Vagina (tissue), 2 donors: ENCODE measurements around the gene ERVMER34-1. TPM values are rescaled to one million over a fixed set of nuclear protein-coding genes. Genes with fewer than 3 reads are reported as not detected.

Experiments used
- DNase-seq, 2 donors: peaks; one replicate each; pipeline ENCODE4 v3.0.0-alpha.2; 2017; ENCODE audit errors: extremely low spot score in 2 of 2
- H3K27ac ChIP-seq: fragments of 200-600 bp; sonication (generic); one replicate; pipeline ENCODE4 v1.5.1; 2019
- H3K27me3 ChIP-seq: fragments of 200-600 bp; sonication (generic); one replicate; pipeline ENCODE4 v1.5.1; 2019
- H3K36me3 ChIP-seq, 2 donors: fragments of 200-600 bp; sonication (generic); one replicate each; pipeline ENCODE4 v1.5.1; 2017 to 2019
- H3K4me1 ChIP-seq: fragments of 200-600 bp; sonication (generic); one replicate; pipeline ENCODE4 v1.5.1; 2019
- H3K4me3 ChIP-seq, 2 donors: fragments of 200-600 bp; sonication (generic); 1 replicate in 1 of 2; 2 replicates in 1 of 2; pipeline ENCODE4 v1.5.1; 2016 to 2019
- H3K9me3 ChIP-seq: fragments of 200-600 bp; sonication (generic); one replicate; pipeline ENCODE4 v1.5.1; 2019
- POLR2A ChIP-seq, 2 donors: fragments of 450-650 bp; IDR thresholded peaks; one replicate each; pipeline ENCODE4 v1.6.1; 2017; ENCODE audit warnings: antibody characterized with exemption in 2 of 2, mild to moderate bottlenecking in 2 of 2, moderate library complexity in 2 of 2
- POLR2AphosphoS5 ChIP-seq, 2 donors: sonication (generic); formaldehyde crosslinking; IDR thresholded peaks; one replicate each; pipeline ENCODE4 v1.9.0; 2017; ENCODE audit warnings: antibody characterized with exemption in 2 of 2, mild to moderate bottlenecking in 2 of 2, low read depth in 1 of 2; ENCODE audit not compliant: insufficient read depth in 1 of 2
- intact Hi-C: fragments of 100-400 bp; cut with DNase I; formaldehyde crosslinking; loops from one replicate; pipeline ENCODE4 v1.15.1; 2023
- total RNA-seq: library from RNA; depleted of rRNA; stranded (reverse); fragments of >200 nt; gene quantifications from one replicate; pipeline ENCODE4 v1.2.3, GENCODE V29; 2016
- TF ChIP-seq, protein P1 (sequence below), 3 experiments: fragments of 450-650 bp in 2 of 3; fragments of 200-600 bp in 1 of 3; sonication (generic) in 1 of 3; IDR thresholded peaks; one replicate each; pipeline ENCODE4 v1.5.1; 2017 to 2019; ENCODE audit warnings: antibody characterized with exemption in 3 of 3, mild to moderate bottlenecking in 2 of 3, moderate library complexity in 2 of 3

ERVMER34-1 gene
- total RNA-seq, 1 donor from 2014 or later = 2.7 TPM

DNA sequence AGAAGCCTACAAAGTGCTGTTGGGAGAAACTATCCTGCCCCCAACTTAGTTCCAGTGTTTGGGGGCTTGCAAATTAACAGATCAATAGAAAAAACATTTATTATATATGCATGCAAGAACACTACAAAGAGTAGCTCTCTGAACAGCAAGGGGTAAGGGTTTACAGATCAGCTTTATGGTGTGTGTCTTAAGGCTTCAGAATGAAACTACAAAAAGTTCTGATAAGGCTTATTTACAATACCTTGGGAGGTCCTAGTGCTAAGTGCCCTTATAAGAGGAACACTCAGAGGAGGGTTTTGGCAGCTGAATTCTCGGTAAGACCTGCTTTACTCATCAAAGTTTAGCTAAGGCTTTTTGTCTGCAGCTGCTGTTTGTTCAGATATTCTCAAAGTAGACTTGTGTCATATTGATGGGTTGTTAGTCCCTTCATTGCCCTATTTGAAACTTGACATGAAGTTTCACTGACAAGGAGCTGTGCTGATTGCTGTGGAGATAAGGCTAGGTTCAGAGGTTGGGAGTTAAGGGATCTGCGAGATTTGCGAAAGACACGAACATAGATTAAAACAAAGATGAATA, 7.7 kb downstream of the ERVMER34-1 start:
- Histone ChIP-seq H3K4me1 (no peaks in the 10 kb centered on the region), H3K9me3 (no peaks in the 10 kb centered on the region), H3K36me3 (no peaks in the 10 kb centered on the region), H3K27ac (no peak overlapping the region), H3K27me3 (no peaks in the 10 kb centered on the region), H3K4me3 (no peak overlapping the region)
- intact Hi-C loops = no loop called here
- TF ChIP-seq, protein P1, sequence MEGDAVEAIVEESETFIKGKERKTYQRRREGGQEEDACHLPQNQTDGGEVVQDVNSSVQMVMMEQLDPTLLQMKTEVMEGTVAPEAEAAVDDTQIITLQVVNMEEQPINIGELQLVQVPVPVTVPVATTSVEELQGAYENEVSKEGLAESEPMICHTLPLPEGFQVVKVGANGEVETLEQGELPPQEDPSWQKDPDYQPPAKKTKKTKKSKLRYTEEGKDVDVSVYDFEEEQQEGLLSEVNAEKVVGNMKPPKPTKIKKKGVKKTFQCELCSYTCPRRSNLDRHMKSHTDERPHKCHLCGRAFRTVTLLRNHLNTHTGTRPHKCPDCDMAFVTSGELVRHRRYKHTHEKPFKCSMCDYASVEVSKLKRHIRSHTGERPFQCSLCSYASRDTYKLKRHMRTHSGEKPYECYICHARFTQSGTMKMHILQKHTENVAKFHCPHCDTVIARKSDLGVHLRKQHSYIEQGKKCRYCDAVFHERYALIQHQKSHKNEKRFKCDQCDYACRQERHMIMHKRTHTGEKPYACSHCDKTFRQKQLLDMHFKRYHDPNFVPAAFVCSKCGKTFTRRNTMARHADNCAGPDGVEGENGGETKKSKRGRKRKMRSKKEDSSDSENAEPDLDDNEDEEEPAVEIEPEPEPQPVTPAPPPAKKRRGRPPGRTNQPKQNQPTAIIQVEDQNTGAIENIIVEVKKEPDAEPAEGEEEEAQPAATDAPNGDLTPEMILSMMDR (IDR thresholded peaks at IDR 0.05) = no peak
- no peak for DNase-seq

DNA sequence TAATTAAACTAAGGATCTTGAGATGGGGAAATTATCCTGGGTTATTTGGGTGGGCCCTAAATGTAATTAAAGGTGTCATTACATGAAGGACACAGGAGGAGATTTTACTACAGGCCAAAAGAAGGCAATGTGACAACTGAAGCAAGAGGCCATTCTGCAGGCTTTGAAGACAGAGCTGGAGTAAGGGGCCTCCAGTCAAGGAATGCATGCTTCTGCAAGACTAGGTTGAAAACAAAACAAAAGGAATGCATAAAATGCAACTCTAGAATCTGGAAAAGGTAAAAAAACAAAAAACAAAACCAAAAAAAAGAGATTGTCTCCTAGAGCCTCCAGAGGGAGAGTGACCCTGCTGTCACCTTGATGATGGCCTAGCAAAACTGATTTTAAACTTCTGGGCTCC, 21.6 kb downstream of the ERVMER34-1 start:
- no peaks in the 10 kb centered on the region for H3K27me3 ChIP-seq
- no peaks in the 10 kb centered on the region for H3K4me1 ChIP-seq
- intact Hi-C loops = no loop called here
- TF ChIP-seq POLR2AphosphoS5 (IDR thresholded peaks at IDR 0.05; ENCODE audit: insufficient read depth in 1 of 2, low read depth in 1 of 2) (no peak), POLR2A (IDR thresholded peaks at IDR 0.05) (no peak)
- TF ChIP-seq, protein P1 (IDR thresholded peaks at IDR 0.05) = no peak
- no peak overlapping the region for H3K27ac ChIP-seq
- H3K9me3 ChIP-seq = no peaks in the 10 kb centered on the region
- no peak for DNase-seq
- no peak overlapping the region for H3K4me3 ChIP-seq
- no peaks in the 10 kb centered on the region for H3K36me3 ChIP-seq

DNA sequence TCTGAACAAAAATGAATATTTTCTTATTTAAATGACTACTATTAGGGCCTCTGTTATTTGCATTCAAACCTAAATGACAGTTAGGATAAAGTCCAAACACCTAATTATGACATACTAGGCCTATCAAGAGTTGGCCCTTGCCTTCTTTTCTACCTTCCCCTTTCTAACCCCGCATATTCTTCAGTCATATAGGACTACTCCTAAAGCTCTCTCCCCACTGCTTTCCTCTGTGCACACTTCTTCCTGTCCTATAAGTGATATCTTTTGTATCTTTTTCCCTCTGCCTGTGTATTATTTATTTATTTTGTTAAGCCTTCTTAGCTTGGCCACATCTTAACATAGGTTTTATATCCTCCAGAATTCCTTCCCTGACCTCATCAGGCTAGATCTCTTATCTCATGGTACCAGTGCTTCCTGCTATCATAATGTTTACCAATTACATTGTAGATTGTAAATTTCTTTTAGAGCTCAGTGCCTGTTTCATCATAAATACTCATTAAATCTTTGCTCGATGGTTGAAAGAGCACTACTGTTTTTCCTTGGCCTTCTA, 22.5 kb downstream of the ERVMER34-1 start:
- H3K9me3 ChIP-seq = no peaks in the 10 kb centered on the region
- no peaks in the 10 kb centered on the region for H3K27me3 ChIP-seq
- no peak overlapping the region for H3K4me3 ChIP-seq
- DNase-seq = no peak
- no peak for TF ChIP-seq POLR2AphosphoS5 (IDR thresholded peaks at IDR 0.05; ENCODE audit: insufficient read depth in 1 of 2, low read depth in 1 of 2)
- TF ChIP-seq, protein P1 (IDR thresholded peaks at IDR 0.05) = no peak
- no peak for TF ChIP-seq POLR2A (IDR thresholded peaks at IDR 0.05)
- H3K4me1 ChIP-seq = no peaks in the 10 kb centered on the region
- H3K27ac ChIP-seq = no peak overlapping the region
- H3K36me3 ChIP-seq = no peaks in the 10 kb centered on the region
- intact Hi-C loops = no loop called here

DNA sequence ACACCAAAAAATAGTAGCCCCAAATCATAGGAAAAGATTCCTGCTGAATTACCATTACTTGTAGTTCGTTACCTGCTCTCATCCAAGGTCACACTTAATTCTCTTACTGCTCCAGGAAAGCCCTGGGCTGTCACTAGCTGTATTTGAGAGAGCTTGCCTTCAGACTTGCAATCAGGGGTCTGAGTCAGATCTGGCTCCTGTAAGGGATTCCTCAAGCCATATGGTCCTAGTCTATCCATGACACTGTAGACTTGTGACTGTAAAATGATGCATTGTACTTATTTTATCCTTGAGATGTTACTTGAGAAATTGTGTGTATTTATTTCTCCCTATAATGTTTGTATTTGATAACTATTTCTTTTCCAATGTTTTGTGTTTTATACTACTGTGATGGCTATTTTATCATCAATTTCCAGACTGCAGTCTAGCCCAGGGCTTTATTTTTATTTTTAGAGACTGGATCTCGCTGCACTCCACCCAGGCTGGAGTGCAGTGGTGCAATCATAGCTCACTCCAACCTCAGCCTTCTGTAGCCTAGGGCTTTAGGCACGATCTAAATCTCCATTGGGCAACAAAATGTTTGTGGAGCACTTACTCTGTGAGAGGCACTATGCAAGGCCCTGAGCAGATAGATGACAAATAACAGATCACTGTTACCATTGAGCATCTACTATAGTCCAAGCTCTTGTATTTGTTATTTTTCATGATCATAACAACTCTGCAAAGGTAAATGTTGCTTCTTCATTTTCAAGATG, 24.2 kb downstream of the ERVMER34-1 start:
- peaks cover 8% of the 10 kb centered on the region for H3K4me1 ChIP-seq
- TF ChIP-seq, protein P1 (IDR thresholded peaks at IDR 0.05) = no peak
- TF ChIP-seq POLR2AphosphoS5 (IDR thresholded peaks at IDR 0.05; ENCODE audit: insufficient read depth in 1 of 2, low read depth in 1 of 2) = no peak
- H3K27me3 ChIP-seq = no peaks in the 10 kb centered on the region
- H3K27ac ChIP-seq = no peak overlapping the region
- intact Hi-C loops = no loop called here
- no peaks in the 10 kb centered on the region for H3K9me3 ChIP-seq
- no peak for DNase-seq
- no peaks in the 10 kb centered on the region for H3K36me3 ChIP-seq
- no peak overlapping the region for H3K4me3 ChIP-seq
